ENCODE results near the gene SARDH.

The SARDH gene

GRCh38 chr9:133714606-133715294 lies 23.4 kb downstream of the SARDH start:
- Histone ChIP-seq H3K27ac (ENCODE audit: low read depth in 2 of 2, low read length in 2 of 2) (no peak overlapping the region), H3K9me3 (ENCODE audit: control insufficient read depth in 2 of 2, low read length in 2 of 2) (no peaks in the 10 kb centered on the region), H3K27me3 (ENCODE audit: control insufficient read depth in 2 of 2, insufficient read depth in 2 of 2, low read length in 2 of 2) (no peaks in the 10 kb centered on the region), H3K36me3 (ENCODE audit: control insufficient read depth in 2 of 2, insufficient read depth in 2 of 2, low read length in 2 of 2) (no peaks in the 10 kb centered on the region), H3K4me3 (ENCODE audit: low read length in 2 of 2) (no peak overlapping the region), H3K4me1 (ENCODE audit: control insufficient read depth in 2 of 2, insufficient read depth in 2 of 2, low read length in 2 of 2) (no peaks in the 10 kb centered on the region), H3K9ac (ENCODE audit: low read depth in 1 of 2, low read length in 2 of 2) (no peak overlapping the region)

- H3K9ac ChIP-seq (ENCODE audit: low read depth in 1 of 2, low read length in 2 of 2) = no peak overlapping the region
- H3K27me3 ChIP-seq (ENCODE audit: control insufficient read depth in 2 of 2, insufficient read depth in 2 of 2, low read length in 2 of 2) = no peaks in the 10 kb centered on the region
- no peaks in the 10 kb centered on the region for H3K36me3 ChIP-seq (ENCODE audit: control insufficient read depth in 2 of 2, insufficient read depth in 2 of 2, low read length in 2 of 2)
Measured at GRCh38 chr9:133713960-133714495, 24.1 kb downstream of the SARDH start.

GRCh38 chr9:133713150-133713959 lies 24.8 kb downstream of the SARDH start:
- Histone ChIP-seq H3K9ac (ENCODE audit: low read depth in 1 of 2, low read length in 2 of 2) (no peak overlapping the region), H3K27ac (ENCODE audit: low read depth in 2 of 2, low read length in 2 of 2) (no peak overlapping the region), H3K4me1 (ENCODE audit: control insufficient read depth in 2 of 2, insufficient read depth in 2 of 2, low read length in 2 of 2) (no peaks in the 10 kb centered on the region), H3K27me3 (ENCODE audit: control insufficient read depth in 2 of 2, insufficient read depth in 2 of 2, low read length in 2 of 2) (no peaks in the 10 kb centered on the region), H3K4me3 (ENCODE audit: low read length in 2 of 2) (no peak overlapping the region), H3K9me3 (ENCODE audit: control insufficient read depth in 2 of 2, low read length in 2 of 2) (no peaks in the 10 kb centered on the region), H3K36me3 (ENCODE audit: control insufficient read depth in 2 of 2, insufficient read depth in 2 of 2, low read length in 2 of 2) (no peaks in the 10 kb centered on the region)

More at GRCh38 chr9:133713960-133714495, 24.1 kb downstream of the SARDH start:
- H3K27ac ChIP-seq (ENCODE audit: low read depth in 2 of 2, low read length in 2 of 2) = no peak overlapping the region
- H3K4me3 ChIP-seq (ENCODE audit: low read length in 2 of 2) = no peak overlapping the region
- H3K4me1 ChIP-seq (ENCODE audit: control insufficient read depth in 2 of 2, insufficient read depth in 2 of 2, low read length in 2 of 2) = no peaks in the 10 kb centered on the region
- no peaks in the 10 kb centered on the region for H3K9me3 ChIP-seq (ENCODE audit: control insufficient read depth in 2 of 2, low read length in 2 of 2)

GRCh38 chr9:133712221-133713100 lies 25.7 kb downstream of the SARDH start:
- Histone ChIP-seq H3K4me1 (ENCODE audit: control insufficient read depth in 2 of 2, insufficient read depth in 2 of 2, low read length in 2 of 2) (no peaks in the 10 kb centered on the region), H3K9ac (ENCODE audit: low read depth in 1 of 2, low read length in 2 of 2) (no peak overlapping the region)

GRCh38 chr9:133711428-133712220 lies 26.5 kb downstream of the SARDH start:
- H3K36me3 ChIP-seq (ENCODE audit: control insufficient read depth in 2 of 2, insufficient read depth in 2 of 2, low read length in 2 of 2) = no peaks in the 10 kb centered on the region
- H3K4me1 ChIP-seq (ENCODE audit: control insufficient read depth in 2 of 2, insufficient read depth in 2 of 2, low read length in 2 of 2) = no peaks in the 10 kb centered on the region
- no peak overlapping the region for H3K27ac ChIP-seq (ENCODE audit: low read depth in 2 of 2, low read length in 2 of 2)

More at GRCh38 chr9:133712221-133713100, 25.7 kb downstream of the SARDH start:
- Histone ChIP-seq H3K4me3 (ENCODE audit: low read length in 2 of 2) (no peak overlapping the region), H3K27ac (ENCODE audit: low read depth in 2 of 2, low read length in 2 of 2) (no peak overlapping the region), H3K36me3 (ENCODE audit: control insufficient read depth in 2 of 2, insufficient read depth in 2 of 2, low read length in 2 of 2) (no peaks in the 10 kb centered on the region), H3K9me3 (ENCODE audit: control insufficient read depth in 2 of 2, low read length in 2 of 2) (no peaks in the 10 kb centered on the region), H3K27me3 (ENCODE audit: control insufficient read depth in 2 of 2, insufficient read depth in 2 of 2, low read length in 2 of 2) (no peaks in the 10 kb centered on the region)

GRCh38 chr9:133710661-133711427 lies 27.3 kb downstream of the SARDH start:
- Histone ChIP-seq H3K9me3 (ENCODE audit: control insufficient read depth in 2 of 2, low read length in 2 of 2) (no peaks in the 10 kb centered on the region), H3K27ac (ENCODE audit: low read depth in 2 of 2, low read length in 2 of 2) (no peak overlapping the region), H3K27me3 (ENCODE audit: control insufficient read depth in 2 of 2, insufficient read depth in 2 of 2, low read length in 2 of 2) (no peaks in the 10 kb centered on the region), H3K4me3 (ENCODE audit: low read length in 2 of 2) (no peak overlapping the region), H3K4me1 (ENCODE audit: control insufficient read depth in 2 of 2, insufficient read depth in 2 of 2, low read length in 2 of 2) (no peaks in the 10 kb centered on the region), H3K36me3 (ENCODE audit: control insufficient read depth in 2 of 2, insufficient read depth in 2 of 2, low read length in 2 of 2) (no peaks in the 10 kb centered on the region), H3K9ac (ENCODE audit: low read depth in 1 of 2, low read length in 2 of 2) (no peak overlapping the region)

More at GRCh38 chr9:133711428-133712220, 26.5 kb downstream of the SARDH start:
- H3K4me3 ChIP-seq (ENCODE audit: low read length in 2 of 2) = no peak overlapping the region
- no peaks in the 10 kb centered on the region for H3K27me3 ChIP-seq (ENCODE audit: control insufficient read depth in 2 of 2, insufficient read depth in 2 of 2, low read length in 2 of 2)
- no peaks in the 10 kb centered on the region for H3K9me3 ChIP-seq (ENCODE audit: control insufficient read depth in 2 of 2, low read length in 2 of 2)
- no peak overlapping the region for H3K9ac ChIP-seq (ENCODE audit: low read depth in 1 of 2, low read length in 2 of 2)

GRCh38 chr9:133709691-133710571 lies 28.2 kb downstream of the SARDH start:
- Histone ChIP-seq H3K27ac (ENCODE audit: low read depth in 2 of 2, low read length in 2 of 2) (no peak overlapping the region), H3K4me1 (ENCODE audit: control insufficient read depth in 2 of 2, insufficient read depth in 2 of 2, low read length in 2 of 2) (no peaks in the 10 kb centered on the region), H3K27me3 (ENCODE audit: control insufficient read depth in 2 of 2, insufficient read depth in 2 of 2, low read length in 2 of 2) (no peaks in the 10 kb centered on the region), H3K9ac (ENCODE audit: low read depth in 1 of 2, low read length in 2 of 2) (no peak overlapping the region), H3K4me3 (ENCODE audit: low read length in 2 of 2) (no peak overlapping the region), H3K36me3 (ENCODE audit: control insufficient read depth in 2 of 2, insufficient read depth in 2 of 2, low read length in 2 of 2) (no peaks in the 10 kb centered on the region), H3K9me3 (ENCODE audit: control insufficient read depth in 2 of 2, low read length in 2 of 2) (no peaks in the 10 kb centered on the region)

- Histone ChIP-seq H3K27ac (ENCODE audit: low read depth in 2 of 2, low read length in 2 of 2) (no peak overlapping the region), H3K4me1 (ENCODE audit: control insufficient read depth in 2 of 2, insufficient read depth in 2 of 2, low read length in 2 of 2) (no peaks in the 10 kb centered on the region), H3K9ac (ENCODE audit: low read depth in 1 of 2, low read length in 2 of 2) (no peak overlapping the region), H3K4me3 (ENCODE audit: low read length in 2 of 2) (no peak overlapping the region), H3K9me3 (ENCODE audit: control insufficient read depth in 2 of 2, low read length in 2 of 2) (no peaks in the 10 kb centered on the region), H3K27me3 (ENCODE audit: control insufficient read depth in 2 of 2, insufficient read depth in 2 of 2, low read length in 2 of 2) (peaks cover 0 to 3% of the 10 kb centered on the region in 2 donors), H3K36me3 (ENCODE audit: control insufficient read depth in 2 of 2, insufficient read depth in 2 of 2, low read length in 2 of 2) (no peaks in the 10 kb centered on the region)
Measured at GRCh38 chr9:133709015-133709611, 29.0 kb downstream of the SARDH start.

Data from mucosa of rectum (tissue), 2 donors.